EL (cell line): ENCODE results near the gene IQSEC1.
A peak's percentile ranks its signal among the peaks of the same experiment; 100 is the strongest.

Source experiments
- DNase-seq: peaks from one replicate; pipeline ENCODE4 v3.0.0-alpha.2; 2016

Gene IQSEC1

DNA sequence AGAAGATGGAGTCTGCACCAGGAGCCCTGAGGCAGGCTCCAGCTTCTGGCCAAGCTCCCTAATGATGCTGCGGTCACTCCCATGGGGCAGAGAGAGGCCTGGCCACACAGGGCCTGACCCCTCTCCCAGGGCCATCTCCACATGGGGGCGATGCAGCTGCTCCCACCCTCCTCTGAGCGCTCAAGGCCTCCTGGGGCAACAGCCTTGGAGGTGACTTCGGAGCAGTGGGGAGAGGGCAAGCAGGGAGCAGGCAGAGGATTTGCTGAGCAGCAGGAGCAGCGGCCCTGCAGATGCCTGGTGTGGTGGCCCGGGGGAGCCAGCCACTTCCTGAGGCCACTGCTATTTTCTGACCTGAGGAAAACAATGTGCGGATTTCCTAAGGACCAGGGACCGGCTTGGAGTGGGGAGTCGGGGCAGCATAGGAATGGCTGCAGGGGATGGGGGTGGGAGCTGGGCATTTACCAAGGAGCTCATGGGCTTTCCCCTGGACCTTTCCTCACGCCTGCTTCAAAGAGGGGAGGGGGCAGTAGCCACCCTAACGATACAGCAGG, 150.3 kb downstream of the IQSEC1 start:
- DNase-seq, result no peak

GRCh38 chr3:12922306-12922705, 150.9 kb downstream of the IQSEC1 start:
- DNase-seq, result no peak

DNA sequence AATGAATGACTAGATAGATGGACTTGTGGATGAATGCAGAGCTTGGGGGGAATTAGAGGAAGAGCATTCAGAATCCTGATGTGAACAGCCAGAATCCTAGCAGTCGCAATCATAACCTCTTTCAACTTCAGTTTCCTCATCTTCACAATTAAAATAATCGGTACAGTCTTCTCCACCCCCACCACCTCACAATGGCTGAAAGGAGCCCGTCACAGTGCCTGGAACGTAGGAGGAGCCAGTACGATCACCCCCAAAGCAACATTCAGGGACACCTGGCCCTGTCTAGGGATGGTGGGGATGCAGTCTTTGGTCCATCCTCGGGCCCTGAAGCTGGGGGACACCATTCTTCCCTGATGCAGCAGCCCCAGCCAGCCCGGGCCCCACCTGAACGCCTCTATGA, 151.5 kb downstream of the IQSEC1 start:
- DNase-seq, result no peak

DNA sequence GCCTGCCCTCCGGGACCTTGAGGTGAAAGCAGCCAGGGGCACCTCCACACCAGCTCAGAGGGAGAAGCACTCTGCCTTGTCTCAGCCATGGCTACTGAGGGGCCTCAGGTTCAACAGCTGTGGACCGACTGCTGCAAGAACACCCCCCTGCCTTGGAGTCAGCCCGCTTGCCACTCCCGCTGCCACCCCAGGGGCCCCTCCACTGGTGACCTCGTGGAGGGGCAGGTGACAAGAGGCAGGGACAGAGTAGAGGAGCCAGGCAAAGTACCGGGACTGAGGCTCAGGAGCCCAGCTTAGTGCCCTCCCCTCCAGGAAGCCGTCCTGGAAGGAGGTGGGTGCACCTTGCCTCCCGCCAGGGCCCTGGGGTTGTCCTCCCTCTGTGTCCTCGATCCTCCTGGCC, 152.3 kb downstream of the IQSEC1 start:
- no peak for DNase-seq

- DNase-seq, result no peak
Measured at GRCh38 chr3:12919205-12919604, 154.0 kb downstream of the IQSEC1 start.

GRCh38 chr3:12918231-12918630, 155.0 kb downstream of the IQSEC1 start:
- no peak for DNase-seq

DNA sequence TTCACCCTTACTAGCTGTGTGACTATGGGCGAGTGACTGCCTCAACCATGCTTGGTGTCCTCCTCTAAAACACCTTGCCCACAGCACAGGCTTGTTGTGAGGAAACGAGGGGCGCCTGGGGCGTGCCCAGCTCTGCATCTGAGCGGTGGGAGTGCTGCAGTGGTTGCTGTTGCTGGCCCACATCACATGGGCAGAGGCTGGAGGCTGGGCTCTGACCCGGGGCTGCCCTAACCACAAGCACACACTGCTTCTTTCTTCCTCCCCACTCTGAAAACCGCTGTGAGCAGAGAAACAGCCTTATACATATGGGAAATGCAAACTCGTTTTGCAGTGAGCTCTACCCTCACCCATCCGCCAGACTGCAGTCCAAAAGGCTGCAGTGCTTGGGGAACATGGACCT, 157.1 kb downstream of the IQSEC1 start:
- DNase-seq, result no peak

DNA sequence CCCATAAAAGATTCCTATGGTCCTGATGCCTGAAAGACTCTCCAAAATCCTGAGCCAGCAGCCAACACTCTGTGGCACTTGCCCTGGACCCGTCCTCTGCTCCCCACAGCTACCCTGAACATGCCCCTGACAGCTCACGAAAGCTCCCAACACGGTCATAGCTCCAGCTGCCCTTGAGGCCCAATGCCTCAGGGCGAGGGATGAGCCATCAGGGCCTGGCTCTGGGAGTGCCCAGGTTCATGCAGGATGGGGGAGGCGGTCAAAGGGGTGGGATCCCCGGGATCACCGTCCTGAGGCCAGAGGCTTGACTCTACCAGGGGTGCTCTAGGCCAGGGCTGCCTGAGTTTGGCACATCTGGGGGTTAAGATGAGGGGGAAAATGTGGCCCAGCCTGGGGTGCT, 159.1 kb downstream of the IQSEC1 start:
- DNase-seq, result peak; percentile 12

GRCh38 chr3:12911881-12912415, 161.3 kb downstream of the IQSEC1 start:
- DNase-seq, result no peak

DNA sequence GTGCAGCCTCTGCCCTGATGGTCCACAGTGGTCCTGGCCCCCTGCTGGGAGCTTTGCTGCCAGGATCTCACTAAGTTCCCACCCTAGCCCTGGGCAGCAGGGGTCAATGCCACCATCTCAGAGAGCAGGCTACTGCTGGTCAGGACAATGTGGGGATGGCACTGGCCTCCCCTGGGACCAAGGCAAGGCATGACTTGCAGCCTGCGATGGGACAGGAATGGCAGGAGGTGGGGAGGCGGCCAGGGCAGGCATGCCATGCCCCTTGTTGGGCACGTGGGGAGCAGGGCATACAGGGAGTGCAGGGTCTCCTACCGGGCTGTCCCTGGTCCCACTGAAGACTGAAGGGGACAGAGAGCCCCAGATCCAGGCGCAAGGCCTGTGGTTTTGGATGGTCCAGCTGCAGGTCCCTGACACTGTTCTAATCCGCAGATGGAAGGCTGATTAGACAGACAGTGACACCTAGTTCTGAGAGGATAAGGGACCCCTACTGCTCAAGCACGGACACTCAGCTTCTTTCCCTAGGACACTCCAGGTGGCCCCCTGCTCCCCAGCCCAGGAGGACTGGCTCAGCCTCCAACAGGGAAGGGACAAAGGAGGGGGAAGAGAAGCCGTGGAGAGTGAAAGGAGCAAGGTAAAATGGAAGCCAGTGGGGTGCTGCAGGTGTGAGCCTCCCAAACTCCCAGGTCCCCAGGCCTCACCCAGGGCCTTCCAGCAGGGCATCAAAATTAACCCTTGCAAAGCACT, 162.7 kb downstream of the IQSEC1 start:
- DNase-seq, result no peak

DNA sequence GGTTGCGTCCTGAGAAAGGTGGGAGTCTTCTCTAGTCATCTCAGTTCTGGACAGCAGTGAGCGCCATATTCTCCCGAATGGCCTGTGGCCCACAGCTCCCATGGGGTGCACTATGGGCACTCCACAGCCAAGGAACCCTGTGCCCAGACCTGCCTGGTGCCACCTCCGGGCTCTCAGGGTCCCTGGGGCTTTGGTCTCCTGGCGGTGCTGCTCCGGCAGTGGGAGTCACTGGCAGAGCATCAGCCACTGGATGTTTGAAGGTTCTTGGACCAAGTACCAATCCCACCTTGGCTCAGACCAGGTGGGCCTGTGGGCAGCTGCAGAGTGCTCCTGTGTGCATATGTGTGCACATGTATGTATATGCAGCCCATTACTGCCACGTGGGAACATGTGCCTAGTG, 163.5 kb downstream of the IQSEC1 start:
- DNase-seq, result no peak

GRCh38 chr3:12908859-12909258, 164.4 kb downstream of the IQSEC1 start:
- DNase-seq, result no peak

GRCh38 chr3:12908136-12908730, 165.0 kb downstream of the IQSEC1 start:
- no peak for DNase-seq

GRCh38 chr3:12907729-12908128, 165.5 kb downstream of the IQSEC1 start:
- DNase-seq, result no peak

GRCh38 chr3:12907296-12907695, 165.9 kb downstream of the IQSEC1 start:
- no peak for DNase-seq

- no peak for DNase-seq
Measured at GRCh38 chr3:12906916-12907290, 166.3 kb downstream of the IQSEC1 start.

- no peak for DNase-seq
Measured at GRCh38 chr3:12906141-12906915, 166.9 kb downstream of the IQSEC1 start.

DNA sequence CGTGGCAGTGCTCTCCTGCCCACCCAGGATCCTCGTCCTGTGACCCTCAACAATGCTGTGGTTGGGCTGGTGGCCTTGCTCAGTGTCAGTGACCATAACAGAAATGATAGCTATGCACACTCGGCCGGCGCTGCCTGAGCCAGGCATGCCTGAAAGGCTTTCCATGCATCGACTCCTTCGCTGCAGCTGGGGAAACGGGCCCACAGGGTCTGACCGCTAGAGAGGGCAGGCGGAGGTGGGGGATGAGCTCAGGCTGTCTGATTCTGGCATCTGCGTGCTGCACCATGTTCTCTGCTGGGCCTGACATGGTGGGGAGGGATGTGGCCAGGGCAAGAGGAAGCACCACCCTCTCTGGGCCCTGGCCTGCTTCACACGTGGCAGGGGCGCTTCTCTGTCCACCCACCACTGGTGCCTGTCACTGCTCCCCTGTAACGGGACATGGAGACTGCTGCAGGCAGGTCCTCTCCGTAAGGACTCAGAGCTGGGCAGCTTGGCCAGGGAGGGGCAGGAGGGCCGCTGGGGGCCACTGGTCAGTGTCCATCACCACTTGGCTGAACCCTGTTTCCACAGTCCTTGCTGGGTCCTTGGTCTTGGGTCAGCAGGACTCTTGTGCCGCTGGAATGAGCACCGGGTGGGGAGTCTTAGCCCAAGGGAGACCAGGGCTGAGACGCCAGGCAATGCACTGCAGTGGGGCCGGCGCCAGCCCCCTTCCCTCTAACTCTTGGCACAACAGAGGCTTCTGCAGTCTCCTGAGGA, 167.7 kb downstream of the IQSEC1 start:
- DNase-seq, result no peak

- no peak for DNase-seq
Measured at GRCh38 chr3:12904951-12905315, 168.3 kb downstream of the IQSEC1 start.

- no peak for DNase-seq
Measured at GRCh38 chr3:12903881-12904280, 169.3 kb downstream of the IQSEC1 start.

DNA sequence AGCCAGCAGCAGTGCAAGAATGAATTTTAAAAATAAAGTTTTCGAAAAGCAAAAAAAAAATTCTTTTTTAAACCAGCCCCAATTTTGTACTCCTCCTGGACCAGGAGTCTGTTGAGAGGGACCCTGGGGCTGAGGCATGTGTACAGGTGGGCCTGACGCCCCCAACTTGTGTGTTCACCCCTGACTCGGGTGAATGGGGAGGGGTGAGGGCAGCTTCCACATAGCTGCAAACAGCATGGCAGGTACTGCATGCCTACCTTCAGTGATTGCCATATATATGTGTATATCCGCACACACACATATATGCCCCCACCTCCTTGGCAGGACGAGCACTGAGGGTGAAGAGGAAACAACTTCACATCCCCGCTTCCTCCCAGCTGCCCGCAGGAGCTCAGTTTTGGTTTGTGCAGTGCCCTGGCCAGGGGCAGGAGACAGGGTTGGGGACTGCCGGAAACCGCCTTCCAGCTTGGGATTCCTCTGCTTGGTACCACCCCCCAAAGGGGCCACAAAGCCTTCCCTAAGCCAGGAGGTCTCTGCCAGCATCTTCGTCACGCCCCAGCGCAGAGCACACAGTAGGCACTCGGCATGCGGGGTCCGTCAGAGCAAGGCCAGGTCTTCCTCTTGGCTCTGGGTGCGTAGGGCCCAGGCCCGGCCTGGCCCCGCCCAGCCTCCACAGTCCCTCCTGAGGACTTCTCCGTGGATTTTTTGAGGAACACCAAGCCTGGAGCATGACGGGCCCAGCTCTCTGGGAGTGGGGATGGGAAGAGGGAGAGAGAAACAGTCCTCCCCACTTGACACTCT, 170.0 kb downstream of the IQSEC1 start:
- no peak for DNase-seq
